Body of pancreas (tissue), 4 donors: ENCODE data around the gene TOMM34.

Source experiments
- CTCF ChIP-seq, 7 experiments: fragments of 450-650 bp in 4 of 7; fragments of 200-600 bp in 3 of 7; sonication (generic) in 3 of 7; IDR thresholded peaks; one replicate each; pipeline ENCODE4 v1.5.1; 2016 to 2019; ENCODE audit warnings: antibody characterized with exemption in 7 of 7
- POLR2A ChIP-seq, 3 donors: fragments of 450-650 bp; IDR thresholded peaks; one replicate each; pipeline ENCODE4 v1.6.1; 2016; ENCODE audit warnings: antibody characterized with exemption in 3 of 3, mild to moderate bottlenecking in 2 of 3

- TF ChIP-seq CTCF (IDR thresholded peaks at IDR 0.05) (no peak), POLR2A (IDR thresholded peaks at IDR 0.05) (no peak)
Measured at GRCh38 chr20:44990957-44991356, 30.8 kb upstream of the TOMM34 start.
